CD4-positive, alpha-beta T cell treated with Interferon gamma for 1 hour (primary cell): ENCODE data around the gene CTTN.
A peak's percentile ranks its signal among the peaks of the same experiment; 100 is the strongest.

Experiments
- DNase-seq: peaks from one replicate; pipeline ENCODE4 v3.0.0-alpha.2; 2020

CTTN gene

GRCh38 chr11:70410276-70411205 lies 12.2 kb downstream of the CTTN start:
- no peak for DNase-seq

- no peak for DNase-seq
Measured at GRCh38 chr11:70411713-70412452, 13.6 kb downstream of the CTTN start.

GRCh38 chr11:70413151-70413550 lies 14.8 kb downstream of the CTTN start:
- DNase-seq = no peak

GRCh38 chr11:70414341-70415100 lies 16.2 kb downstream of the CTTN start:
- DNase-seq = no peak

- DNase-seq = no peak
Measured at GRCh38 chr11:70415191-70415590, 16.9 kb downstream of the CTTN start.

- DNase-seq = no peak
Measured at GRCh38 chr11:70415642-70416395, 17.5 kb downstream of the CTTN start.

- DNase-seq = no peak
Measured at GRCh38 chr11:70416881-70417280, 18.6 kb downstream of the CTTN start.

- no peak for DNase-seq
Measured at GRCh38 chr11:70418130-70418529, 19.8 kb downstream of the CTTN start.

GRCh38 chr11:70419307-70420007 lies 21.1 kb downstream of the CTTN start:
- no peak for DNase-seq

GRCh38 chr11:70420008-70420464 lies 21.7 kb downstream of the CTTN start:
- no peak for DNase-seq

- no peak for DNase-seq
Measured at GRCh38 chr11:70420496-70420895, 22.2 kb downstream of the CTTN start.

GRCh38 chr11:70421123-70421522 lies 22.8 kb downstream of the CTTN start:
- no peak for DNase-seq

- DNase-seq = no peak
Measured at GRCh38 chr11:70422692-70423522, 24.6 kb downstream of the CTTN start.

GRCh38 chr11:70423523-70424505 lies 25.5 kb downstream of the CTTN start:
- peak; percentile 69 for DNase-seq

GRCh38 chr11:70424765-70425344 lies 26.5 kb downstream of the CTTN start:
- no peak for DNase-seq

GRCh38 chr11:70427436-70427835 lies 29.1 kb downstream of the CTTN start:
- DNase-seq = no peak

GRCh38 chr11:70428701-70429427 lies 30.5 kb downstream of the CTTN start:
- no peak for DNase-seq

- DNase-seq = no peak
Measured at GRCh38 chr11:70429428-70429705, 31.0 kb downstream of the CTTN start.
